OCI-LY7 (cell line): Measurements from ENCODE around the gene LARGE1.

Experiments
- EZH2phosphoT487 ChIP-seq: fragments of 200-600 bp; sonication (generic); IDR thresholded peaks from 2 replicates; pipeline ENCODE4 v1.6.1; 2018; ENCODE audit warnings: low read depth, borderline replicate concordance, mild to moderate bottlenecking, mixed run types, antibody characterized with exemption, low read length, moderate library complexity, mixed read lengths
- TF ChIP-seq, protein P1 (sequence below): fragments of 200-600 bp; sonication (generic); conservative IDR thresholded peaks from 2 replicates; pipeline ENCODE4 v1.5.1; 2014; ENCODE audit warnings: mild to moderate bottlenecking, antibody characterized with exemption, low read length, moderate library complexity, mixed read lengths

DNA sequence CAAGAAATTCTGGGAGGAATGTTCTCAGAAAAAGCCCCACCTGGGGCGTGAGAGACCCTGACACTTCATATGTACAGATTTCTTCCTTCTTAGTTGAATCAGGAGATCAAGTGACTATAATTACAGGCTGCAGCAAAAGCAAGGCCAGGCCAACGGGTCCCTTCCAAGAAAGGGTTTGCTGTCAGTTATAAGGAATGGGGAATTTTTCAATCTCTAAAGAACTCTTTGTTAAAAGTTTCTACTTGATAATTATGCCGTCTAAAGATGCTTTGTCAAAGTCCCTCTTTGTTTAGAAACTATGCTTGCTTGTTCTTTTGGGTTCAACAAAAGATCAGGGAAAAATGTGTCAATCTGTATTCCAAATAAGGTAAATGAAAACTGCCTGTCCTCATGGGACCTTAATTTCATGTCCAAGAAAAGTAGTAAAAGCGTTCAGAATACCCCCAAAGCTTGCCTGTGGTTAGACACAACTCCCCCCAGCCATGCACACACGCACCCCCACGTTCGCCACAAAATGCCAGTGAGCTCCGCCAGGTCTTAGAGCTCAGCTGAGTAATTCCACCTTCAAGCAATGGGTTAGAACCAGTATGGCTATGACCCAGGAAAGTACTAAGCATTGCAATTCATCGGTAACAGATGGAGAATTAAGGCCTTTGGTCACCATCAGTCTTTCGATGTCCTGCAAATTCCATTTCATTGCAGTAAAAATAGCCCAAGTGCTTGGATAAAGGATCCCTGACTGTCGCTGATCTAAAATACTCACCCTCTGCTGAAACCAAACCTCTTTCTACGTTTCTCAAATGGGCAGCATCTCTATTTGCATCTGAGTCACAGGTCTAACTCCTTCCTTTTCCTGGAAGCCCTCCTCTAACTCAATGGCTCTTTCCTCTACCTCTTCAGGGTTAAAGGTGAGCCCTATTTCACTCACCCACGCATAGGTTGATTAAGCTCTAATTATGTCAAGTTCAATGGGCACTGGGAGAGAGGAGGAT, 442.9 kb downstream of the LARGE1 start:
- TF ChIP-seq, protein P1, sequence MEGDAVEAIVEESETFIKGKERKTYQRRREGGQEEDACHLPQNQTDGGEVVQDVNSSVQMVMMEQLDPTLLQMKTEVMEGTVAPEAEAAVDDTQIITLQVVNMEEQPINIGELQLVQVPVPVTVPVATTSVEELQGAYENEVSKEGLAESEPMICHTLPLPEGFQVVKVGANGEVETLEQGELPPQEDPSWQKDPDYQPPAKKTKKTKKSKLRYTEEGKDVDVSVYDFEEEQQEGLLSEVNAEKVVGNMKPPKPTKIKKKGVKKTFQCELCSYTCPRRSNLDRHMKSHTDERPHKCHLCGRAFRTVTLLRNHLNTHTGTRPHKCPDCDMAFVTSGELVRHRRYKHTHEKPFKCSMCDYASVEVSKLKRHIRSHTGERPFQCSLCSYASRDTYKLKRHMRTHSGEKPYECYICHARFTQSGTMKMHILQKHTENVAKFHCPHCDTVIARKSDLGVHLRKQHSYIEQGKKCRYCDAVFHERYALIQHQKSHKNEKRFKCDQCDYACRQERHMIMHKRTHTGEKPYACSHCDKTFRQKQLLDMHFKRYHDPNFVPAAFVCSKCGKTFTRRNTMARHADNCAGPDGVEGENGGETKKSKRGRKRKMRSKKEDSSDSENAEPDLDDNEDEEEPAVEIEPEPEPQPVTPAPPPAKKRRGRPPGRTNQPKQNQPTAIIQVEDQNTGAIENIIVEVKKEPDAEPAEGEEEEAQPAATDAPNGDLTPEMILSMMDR: no peak
- TF ChIP-seq EZH2phosphoT487: no peak
